ENCODE results near the gene SEMA3E. TPM values are rescaled to one million over a fixed set of nuclear protein-coding genes. Genes with fewer than 3 reads are reported as not detected.

The SEMA3E gene
- total RNA-seq, 2 donors from 2014 or later: 0.07 to 0.59 TPM

- DNase-seq (ENCODE audit: low spot score): no peak
- no peaks in the 10 kb centered on the region for H3K27me3 ChIP-seq
- H3K9me3 ChIP-seq: no peaks in the 10 kb centered on the region
- TF ChIP-seq CTCF (IDR thresholded peaks at IDR 0.05): no peak
- no peak overlapping the region for H3K27ac ChIP-seq
- no peak overlapping the region for H3K4me3 ChIP-seq
- no peaks in the 10 kb centered on the region for H3K4me1 ChIP-seq
- no peaks in the 10 kb centered on the region for H3K36me3 ChIP-seq
These were observed 154.3 kb downstream of the SEMA3E start for GRCh38 chr7:83494683-83495082.

- Histone ChIP-seq H3K27ac (no peak overlapping the region), H3K4me1 (no peaks in the 10 kb centered on the region), H3K36me3 (no peaks in the 10 kb centered on the region), H3K27me3 (no peaks in the 10 kb centered on the region), H3K4me3 (no peak overlapping the region), H3K9me3 (no peaks in the 10 kb centered on the region)
- DNase-seq (ENCODE audit: low spot score): no peak
- no peak for TF ChIP-seq CTCF (IDR thresholded peaks at IDR 0.05)
These were observed 156.1 kb downstream of the SEMA3E start for GRCh38 chr7:83492802-83493201.

- Histone ChIP-seq H3K36me3 (no peaks in the 10 kb centered on the region), H3K27me3 (no peaks in the 10 kb centered on the region), H3K4me1 (no peaks in the 10 kb centered on the region), H3K27ac (no peak overlapping the region), H3K9me3 (no peaks in the 10 kb centered on the region), H3K4me3 (no peak overlapping the region)
- TF ChIP-seq CTCF (IDR thresholded peaks at IDR 0.05): no peak
- no peak for DNase-seq (ENCODE audit: low spot score)
These were observed 161.1 kb downstream of the SEMA3E start for GRCh38 chr7:83487801-83488200.

GRCh38 chr7:83486957-83487356 lies 162.0 kb downstream of the SEMA3E start:
- Histone ChIP-seq H3K27ac (no peak overlapping the region), H3K9me3 (no peaks in the 10 kb centered on the region), H3K4me3 (no peak overlapping the region), H3K27me3 (no peaks in the 10 kb centered on the region), H3K36me3 (no peaks in the 10 kb centered on the region), H3K4me1 (no peaks in the 10 kb centered on the region)
- DNase-seq (ENCODE audit: low spot score): no peak
- TF ChIP-seq CTCF (IDR thresholded peaks at IDR 0.05): no peak

- TF ChIP-seq CTCF (IDR thresholded peaks at IDR 0.05): no peak
- Histone ChIP-seq H3K36me3 (no peaks in the 10 kb centered on the region), H3K4me3 (no peak overlapping the region)
These were observed 162.4 kb downstream of the SEMA3E start for GRCh38 chr7:83486536-83486935.

GRCh38 chr7:83484826-83485225 lies 164.1 kb downstream of the SEMA3E start:
- H3K4me1 ChIP-seq: no peaks in the 10 kb centered on the region
- no peaks in the 10 kb centered on the region for H3K36me3 ChIP-seq
- no peak for DNase-seq (ENCODE audit: low spot score)
- no peak overlapping the region for H3K4me3 ChIP-seq
- no peaks in the 10 kb centered on the region for H3K27me3 ChIP-seq
- H3K27ac ChIP-seq: no peak overlapping the region
- no peaks in the 10 kb centered on the region for H3K9me3 ChIP-seq
- TF ChIP-seq CTCF (IDR thresholded peaks at IDR 0.05): no peak

More at GRCh38 chr7:83486536-83486935, 162.4 kb downstream of the SEMA3E start:
- Histone ChIP-seq H3K4me1 (no peaks in the 10 kb centered on the region), H3K27me3 (no peaks in the 10 kb centered on the region), H3K27ac (no peak overlapping the region), H3K9me3 (no peaks in the 10 kb centered on the region)
- DNase-seq (ENCODE audit: low spot score): no peak

Measured in right atrium auricular region (tissue), 2 donors.